HepG2 (cell line): Measurements from ENCODE around the gene KIZ. TPM values are rescaled to one million over a fixed set of nuclear protein-coding genes. Genes with fewer than 3 reads are reported as not detected.

ENCODE experiments used
- FOXK2 ChIP-seq: fragments of 450-650 bp; IDR thresholded peaks from 2 replicates; pipeline ENCODE4 v1.6.1; 2016
- HDAC2 ChIP-seq: sonication (generic); formaldehyde crosslinking; IDR thresholded peaks from 2 replicates; pipeline ENCODE4 v1.4.0; 2020; ENCODE audit warnings: missing genetic modification reagents
- HMG20A ChIP-seq: IDR thresholded peaks from 2 replicates; pipeline ENCODE4 v1.6.1; 2016; ENCODE audit warnings: borderline replicate concordance
- HNRNPUL1 ChIP-seq: fragments of 200-400 bp; formaldehyde crosslinking; IDR thresholded peaks from 2 replicates; pipeline ENCODE4 v1.6.1; 2017; ENCODE audit warnings: low read depth, mild to moderate bottlenecking, low read length, moderate library complexity
- IKZF1 ChIP-seq: fragments of 450-650 bp; IDR thresholded peaks from 2 replicates; pipeline ENCODE4 v1.7.1; 2016
- IKZF4 ChIP-seq: sonication (generic); formaldehyde crosslinking; IDR thresholded peaks from 2 replicates; pipeline ENCODE4 v1.5.1; 2020; ENCODE audit warnings: borderline replicate concordance, mild to moderate bottlenecking, low read depth, missing genetic modification reagents; ENCODE audit errors: not compliant biosample characterization
- KAT8 ChIP-seq: IDR thresholded peaks from 2 replicates; pipeline ENCODE4 v1.6.1; 2016; ENCODE audit warnings: missing genetic modification reagents, missing compliant biosample characterization
- LCORL ChIP-seq, 2 experiments: fragments of 450-650 bp in 1 of 2; sonication (generic) in 1 of 2; formaldehyde crosslinking in 1 of 2; IDR thresholded peaks; 2 replicates each; pipeline versions ENCODE4 v1.5.0 to v1.6.1; 2017 to 2020; ENCODE audit warnings: antibody characterized with exemption in 1 of 2, missing genetic modification reagents in 1 of 2
- NFKBIZ ChIP-seq: IDR thresholded peaks from 2 replicates; pipeline ENCODE4 v1.6.1; 2018; ENCODE audit warnings: missing genetic modification reagents, missing compliant biosample characterization
- RAD51 ChIP-seq: fragments of 450-650 bp; IDR thresholded peaks from 2 replicates; pipeline ENCODE4 v1.6.1; 2016; ENCODE audit warnings: borderline replicate concordance
- RNF2 ChIP-seq: fragments of 450-650 bp; conservative IDR thresholded peaks from 2 replicates; pipeline ENCODE4 v1.6.1; 2016; ENCODE audit warnings: low read depth
- SAFB2 ChIP-seq: sonication (generic); formaldehyde crosslinking; IDR thresholded peaks from 2 replicates; pipeline ENCODE4 v1.5.1; 2020; ENCODE audit warnings: missing genetic modification reagents, low read depth, mild to moderate bottlenecking, borderline replicate concordance
- SP4 ChIP-seq: sonication (generic); formaldehyde crosslinking; IDR thresholded peaks from 2 replicates; pipeline ENCODE4 v1.8.1; 2023; ENCODE audit warnings: mild to moderate bottlenecking, missing genetic modification reagents
- SRSF9 ChIP-seq: fragments of 200-400 bp; formaldehyde crosslinking; IDR thresholded peaks from 2 replicates; pipeline ENCODE4 v1.6.1; 2018; ENCODE audit warnings: borderline replicate concordance, mild to moderate bottlenecking, low read depth, low read length; ENCODE audit not compliant: insufficient read depth, poor library complexity, severe bottlenecking
- ZNF230 ChIP-seq: sonication (generic); formaldehyde crosslinking; IDR thresholded peaks from 2 replicates; pipeline ENCODE4 v1.4.0; 2020; ENCODE audit warnings: mild to moderate bottlenecking, missing genetic modification reagents
- ZNF253 ChIP-seq: sonication (generic); formaldehyde crosslinking; IDR thresholded peaks from 2 replicates; pipeline ENCODE4 v1.8.0; 2022; ENCODE audit warnings: mild to moderate bottlenecking, missing genetic modification reagents, borderline replicate concordance
- ZNF441 ChIP-seq: sonication (generic); formaldehyde crosslinking; IDR thresholded peaks from 2 replicates; pipeline ENCODE4 v1.7.0; 2021; ENCODE audit warnings: missing genetic modification reagents, borderline replicate concordance
- ZNF605 ChIP-seq: sonication (generic); formaldehyde crosslinking; IDR thresholded peaks from 2 replicates; pipeline ENCODE4 v1.8.0; 2022; ENCODE audit warnings: mild to moderate bottlenecking, missing genetic modification reagents
- ZNF619 ChIP-seq: sonication (generic); formaldehyde crosslinking; IDR thresholded peaks from 2 replicates; pipeline ENCODE4 v1.4.0; 2020; ENCODE audit warnings: mild to moderate bottlenecking, missing genetic modification reagents
- polyA plus RNA-seq, 8 experiments: library from polyadenylated mRNA; depleted of rRNA in 3 of 8; stranded (reverse) in 7 of 8; unstranded in 1 of 8; fragments of >200 nt; fragmentation: Illumina TruSeq in 4 of 8; extraction: Trizol in 4 of 8; gene quantifications; 2 replicates each; pipeline versions ENCODE4 v1.2.1 to v1.2.3, GENCODE V29; 2011 to 2016; ENCODE audit warnings: low read depth in 4 of 8, missing spikeins in 1 of 8, mixed read lengths in 1 of 8; ENCODE audit not compliant: insufficient read depth in 1 of 8
- total RNA-seq, 5 experiments: library from RNA; depleted of rRNA; stranded (reverse); fragments of >200 nt; fragmentation: Illumina TruSeq; extraction: Trizol; gene quantifications; 2 replicates each; pipeline ENCODE4 v1.2.3, GENCODE V29; 2016; ENCODE audit warnings: low read depth in 1 of 5
- TF ChIP-seq, protein P1 (sequence below): sonication (generic); formaldehyde crosslinking; IDR thresholded peaks from 2 replicates; pipeline ENCODE4 v1.4.0; 2020; ENCODE audit warnings: mild to moderate bottlenecking, missing genetic modification reagents
- TF ChIP-seq, protein P2 (sequence below): IDR thresholded peaks from 2 replicates; pipeline ENCODE4 v1.6.1; 2016; ENCODE audit warnings: control low read depth
- TF ChIP-seq, protein P3 (sequence below): sonication (generic); formaldehyde crosslinking; IDR thresholded peaks from 2 replicates; pipeline ENCODE4 v1.4.0; 2020; ENCODE audit warnings: low read depth, mild to moderate bottlenecking, missing genetic modification reagents
- TF ChIP-seq, protein P4 (sequence below): fragments of 450-650 bp; IDR thresholded peaks from 2 replicates; pipeline ENCODE4 v1.6.1; 2017

KIZ gene
- total and polyA plus RNA-seq, 2 of the 13 experiments (the other 11 are each of a cell fraction or from before 2014, with no cell fraction given), result 46.3 to 114 TPM

DNA sequence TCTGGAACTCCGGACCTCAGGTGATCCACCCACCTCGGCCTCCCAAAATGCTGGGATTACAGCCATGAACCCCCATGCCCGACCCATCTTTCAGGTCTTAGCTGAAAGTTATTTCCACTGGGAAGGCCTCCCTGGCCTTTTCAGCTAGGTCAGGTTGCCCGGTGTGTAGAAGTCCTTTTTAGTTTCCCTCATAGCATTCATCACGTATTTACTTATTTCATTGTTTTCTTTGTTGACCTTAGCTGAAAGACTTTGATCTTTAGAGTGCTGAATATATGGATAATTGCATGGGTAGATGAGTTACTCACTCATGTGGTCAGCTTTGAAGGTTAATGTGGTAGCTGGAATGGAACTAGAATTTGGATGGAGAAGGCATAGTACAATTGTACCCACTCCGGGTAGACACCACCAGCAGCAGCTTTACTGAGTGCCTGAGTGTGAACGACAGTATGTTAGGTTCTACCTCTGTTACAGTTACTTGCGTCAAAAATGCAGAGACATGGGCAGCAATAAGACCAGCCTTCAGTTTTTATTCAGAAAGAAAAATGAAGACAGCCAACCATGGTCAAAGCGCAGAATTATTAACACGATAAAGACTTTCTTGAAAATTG lies 9.1 kb downstream of the KIZ start (continued):
- TF ChIP-seq, protein P1, sequence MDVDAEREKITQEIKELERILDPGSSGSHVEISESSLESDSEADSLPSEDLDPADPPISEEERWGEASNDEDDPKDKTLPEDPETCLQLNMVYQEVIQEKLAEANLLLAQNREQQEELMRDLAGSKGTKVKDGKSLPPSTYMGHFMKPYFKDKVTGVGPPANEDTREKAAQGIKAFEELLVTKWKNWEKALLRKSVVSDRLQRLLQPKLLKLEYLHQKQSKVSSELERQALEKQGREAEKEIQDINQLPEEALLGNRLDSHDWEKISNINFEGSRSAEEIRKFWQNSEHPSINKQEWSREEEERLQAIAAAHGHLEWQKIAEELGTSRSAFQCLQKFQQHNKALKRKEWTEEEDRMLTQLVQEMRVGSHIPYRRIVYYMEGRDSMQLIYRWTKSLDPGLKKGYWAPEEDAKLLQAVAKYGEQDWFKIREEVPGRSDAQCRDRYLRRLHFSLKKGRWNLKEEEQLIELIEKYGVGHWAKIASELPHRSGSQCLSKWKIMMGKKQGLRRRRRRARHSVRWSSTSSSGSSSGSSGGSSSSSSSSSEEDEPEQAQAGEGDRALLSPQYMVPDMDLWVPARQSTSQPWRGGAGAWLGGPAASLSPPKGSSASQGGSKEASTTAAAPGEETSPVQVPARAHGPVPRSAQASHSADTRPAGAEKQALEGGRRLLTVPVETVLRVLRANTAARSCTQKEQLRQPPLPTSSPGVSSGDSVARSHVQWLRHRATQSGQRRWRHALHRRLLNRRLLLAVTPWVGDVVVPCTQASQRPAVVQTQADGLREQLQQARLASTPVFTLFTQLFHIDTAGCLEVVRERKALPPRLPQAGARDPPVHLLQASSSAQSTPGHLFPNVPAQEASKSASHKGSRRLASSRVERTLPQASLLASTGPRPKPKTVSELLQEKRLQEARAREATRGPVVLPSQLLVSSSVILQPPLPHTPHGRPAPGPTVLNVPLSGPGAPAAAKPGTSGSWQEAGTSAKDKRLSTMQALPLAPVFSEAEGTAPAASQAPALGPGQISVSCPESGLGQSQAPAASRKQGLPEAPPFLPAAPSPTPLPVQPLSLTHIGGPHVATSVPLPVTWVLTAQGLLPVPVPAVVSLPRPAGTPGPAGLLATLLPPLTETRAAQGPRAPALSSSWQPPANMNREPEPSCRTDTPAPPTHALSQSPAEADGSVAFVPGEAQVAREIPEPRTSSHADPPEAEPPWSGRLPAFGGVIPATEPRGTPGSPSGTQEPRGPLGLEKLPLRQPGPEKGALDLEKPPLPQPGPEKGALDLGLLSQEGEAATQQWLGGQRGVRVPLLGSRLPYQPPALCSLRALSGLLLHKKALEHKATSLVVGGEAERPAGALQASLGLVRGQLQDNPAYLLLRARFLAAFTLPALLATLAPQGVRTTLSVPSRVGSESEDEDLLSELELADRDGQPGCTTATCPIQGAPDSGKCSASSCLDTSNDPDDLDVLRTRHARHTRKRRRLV (CRISPR knock-in tag), result 0 out of 2 replicates have a peak, but pooled peaks have one; percentile 45
- no peak for TF ChIP-seq IKZF1
- no peak for TF ChIP-seq SAFB2 (CRISPR knock-in tag)
- TF ChIP-seq HNRNPUL1, result no peak
- TF ChIP-seq, protein P2, sequence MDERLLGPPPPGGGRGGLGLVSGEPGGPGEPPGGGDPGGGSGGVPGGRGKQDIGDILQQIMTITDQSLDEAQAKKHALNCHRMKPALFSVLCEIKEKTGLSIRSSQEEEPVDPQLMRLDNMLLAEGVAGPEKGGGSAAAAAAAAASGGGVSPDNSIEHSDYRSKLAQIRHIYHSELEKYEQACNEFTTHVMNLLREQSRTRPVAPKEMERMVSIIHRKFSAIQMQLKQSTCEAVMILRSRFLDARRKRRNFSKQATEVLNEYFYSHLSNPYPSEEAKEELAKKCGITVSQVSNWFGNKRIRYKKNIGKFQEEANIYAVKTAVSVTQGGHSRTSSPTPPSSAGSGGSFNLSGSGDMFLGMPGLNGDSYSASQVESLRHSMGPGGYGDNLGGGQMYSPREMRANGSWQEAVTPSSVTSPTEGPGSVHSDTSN (CRISPR knock-in tag), result no peak
- TF ChIP-seq ZNF253 (CRISPR knock-in tag), result no peak
- TF ChIP-seq, protein P3, sequence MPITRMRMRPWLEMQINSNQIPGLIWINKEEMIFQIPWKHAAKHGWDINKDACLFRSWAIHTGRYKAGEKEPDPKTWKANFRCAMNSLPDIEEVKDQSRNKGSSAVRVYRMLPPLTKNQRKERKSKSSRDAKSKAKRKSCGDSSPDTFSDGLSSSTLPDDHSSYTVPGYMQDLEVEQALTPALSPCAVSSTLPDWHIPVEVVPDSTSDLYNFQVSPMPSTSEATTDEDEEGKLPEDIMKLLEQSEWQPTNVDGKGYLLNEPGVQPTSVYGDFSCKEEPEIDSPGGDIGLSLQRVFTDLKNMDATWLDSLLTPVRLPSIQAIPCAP (CRISPR knock-in tag), result no peak
- TF ChIP-seq RNF2, result no peak
- TF ChIP-seq ZNF230 (CRISPR knock-in tag), result peak; percentile 85
- peak; percentile 100 for TF ChIP-seq HMG20A (CRISPR knock-in tag)
- TF ChIP-seq KAT8 (CRISPR knock-in tag), result peak; percentile 87
- TF ChIP-seq IKZF4, result no peak
- TF ChIP-seq SRSF9, result no peak
- peak; percentile 93 for TF ChIP-seq FOXK2
- TF ChIP-seq SP4, result no peak; the same call in 1 of the 2 replicates
- TF ChIP-seq, protein P4, sequence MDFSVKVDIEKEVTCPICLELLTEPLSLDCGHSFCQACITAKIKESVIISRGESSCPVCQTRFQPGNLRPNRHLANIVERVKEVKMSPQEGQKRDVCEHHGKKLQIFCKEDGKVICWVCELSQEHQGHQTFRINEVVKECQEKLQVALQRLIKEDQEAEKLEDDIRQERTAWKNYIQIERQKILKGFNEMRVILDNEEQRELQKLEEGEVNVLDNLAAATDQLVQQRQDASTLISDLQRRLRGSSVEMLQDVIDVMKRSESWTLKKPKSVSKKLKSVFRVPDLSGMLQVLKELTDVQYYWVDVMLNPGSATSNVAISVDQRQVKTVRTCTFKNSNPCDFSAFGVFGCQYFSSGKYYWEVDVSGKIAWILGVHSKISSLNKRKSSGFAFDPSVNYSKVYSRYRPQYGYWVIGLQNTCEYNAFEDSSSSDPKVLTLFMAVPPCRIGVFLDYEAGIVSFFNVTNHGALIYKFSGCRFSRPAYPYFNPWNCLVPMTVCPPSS, result no peak
- peak; percentile 96 for TF ChIP-seq HDAC2
- TF ChIP-seq LCORL (IDR thresholded peaks at IDR 0.05), result peak; percentile 84
- TF ChIP-seq LCORL (CRISPR knock-in tag; IDR thresholded peaks at IDR 0.05), result peak; percentile 99
- no peak for TF ChIP-seq ZNF605 (CRISPR knock-in tag)
- TF ChIP-seq ZNF619 (CRISPR knock-in tag), result no peak
- no peak for TF ChIP-seq RAD51
- TF ChIP-seq ZNF441 (CRISPR knock-in tag), result 0 out of 2 replicates have a peak, but pooled peaks have one; percentile 14
- TF ChIP-seq NFKBIZ (CRISPR knock-in tag), result peak; percentile 35; the same call in 1 of the 2 replicates
